A549 (cell line): ENCODE data around the gene ITGBL1. TPM values are rescaled to one million over a fixed set of nuclear protein-coding genes. Genes with fewer than 3 reads are reported as not detected.

Source experiments
- ATAC-seq, 2 experiments: fragments of 200-7000 bp in 1 of 2; fragments of >200 bp in 1 of 2; cut with Nextera tagmentation in 1 of 2; cut with Tn5 transposase in 1 of 2; 3 replicates each; pipeline versions ENCODE4 v1.8.0 to v1.9.1; 2018 to 2020; ENCODE audit warnings: mild to moderate bottlenecking in 1 of 2, moderate library complexity in 1 of 2
- CTCF ChIA-PET: fragments of 300-600 bp; sonication (Branson Sonifier 250); formaldehyde crosslinking; extraction: SDS; loops from one replicate; lab custom pipeline; 2021; ENCODE audit warnings: antibody characterized with exemption, inconsistent platforms; lab: Yijun Ruan, JAX
- POLR2A ChIA-PET: fragments of 350-600 bp; formaldehyde crosslinking; extraction: SDS; loops from one replicate; lab custom pipeline; 2021; ENCODE audit warnings: antibody characterized with exemption, inconsistent platforms; lab: Yijun Ruan, JAX
- DNase-seq, 2 experiments: peaks; one replicate each; pipeline versions ENCODE4 v3.0.0 to v3.0.0-alpha.2; 2011 to 2016; ENCODE audit warnings: low read depth in 1 of 2, low spot score in 1 of 2
- FAIRE-seq: peaks from 2 replicates; lab custom pipeline; 2011; peaks lifted over from hg19 to GRCh38; lab: Jason Lieb, UNC
- H3K27ac ChIP-seq, 2 experiments: fragments of >200 bp; sonication (Bioruptor Twin); formaldehyde crosslinking; 3 replicates each; pipeline ENCODE4 v1.5.1; 2016 to 2017
- H3K4me1 ChIP-seq: fragments of >200 bp; sonication (Bioruptor Twin); formaldehyde crosslinking; 3 replicates; pipeline ENCODE4 v1.6.1; 2016
- H3K4me2 ChIP-seq: fragments of >200 bp; sonication (Bioruptor Twin); formaldehyde crosslinking; 3 replicates; pipeline ENCODE4 v1.6.1; 2016
- H3K4me3 ChIP-seq: fragments of >200 bp; sonication (Bioruptor Twin); formaldehyde crosslinking; 3 replicates; pipeline ENCODE4 v1.5.1; 2016
- H3K9me3 ChIP-seq: fragments of >200 bp; sonication (Bioruptor Twin); formaldehyde crosslinking; 3 replicates; pipeline ENCODE4 v1.6.1; 2016
- CBX2 ChIP-seq: fragments of 200-600 bp; sonication (generic); IDR thresholded peaks from 2 replicates; pipeline ENCODE4 v1.6.1; 2016; ENCODE audit warnings: low read depth, mild to moderate bottlenecking, borderline replicate concordance
- CEBPB ChIP-seq, 2 experiments: fragments of >200 bp in 1 of 2; sonication (Bioruptor Twin) in 1 of 2; formaldehyde crosslinking in 1 of 2; IDR thresholded peaks; 2 replicates each; pipeline ENCODE4 v1.6.1; 2012 to 2016
- EHF ChIP-seq: fragments of 250-450 bp; sonication (Bioruptor Pico); IDR thresholded peaks from 2 replicates; pipeline ENCODE4 v1.5.0; 2020; ENCODE audit warnings: mild to moderate bottlenecking
- EP300 ChIP-seq, 2 experiments: fragments of >200 bp; sonication (Bioruptor Twin); formaldehyde crosslinking; IDR thresholded peaks; 2 replicates in 1 of 2; 3 replicates in 1 of 2; pipeline ENCODE4 v1.6.1; 2016 to 2017
- FOSB ChIP-seq: fragments of 250-450 bp; sonication (Bioruptor Pico); IDR thresholded peaks from 2 replicates; pipeline ENCODE4 v1.5.0; 2020; ENCODE audit warnings: mild to moderate bottlenecking, moderate library complexity
- FOXS1 ChIP-seq: fragments of 250-450 bp; sonication (Bioruptor Pico); IDR thresholded peaks from 2 replicates; pipeline ENCODE4 v1.5.0; 2020; ENCODE audit warnings: mild to moderate bottlenecking, moderate library complexity
- HDAC2 ChIP-seq: fragments of 200-600 bp; sonication (generic); IDR thresholded peaks from 2 replicates; pipeline ENCODE4 v1.6.1; 2016
- HEYL ChIP-seq: fragments of 250-450 bp; sonication (Bioruptor Pico); IDR thresholded peaks from 2 replicates; pipeline ENCODE4 v1.8.0; 2021; ENCODE audit warnings: mild to moderate bottlenecking, moderate library complexity
- MAZ ChIP-seq: fragments of 150-350 bp; IDR thresholded peaks from 2 replicates; pipeline ENCODE4 v1.6.1; 2014; ENCODE audit warnings: antibody characterized with exemption, low read depth, low read length, borderline replicate concordance
- MYC ChIP-seq: IDR thresholded peaks from 2 replicates; pipeline ENCODE4 v1.6.1; 2012; ENCODE audit warnings: mild to moderate bottlenecking, inconsistent platforms, low read length, improper control_type of control experiment, borderline replicate concordance
- NFE2L2 ChIP-seq: fragments of 150-350 bp; conservative IDR thresholded peaks from 2 replicates; pipeline ENCODE4 v1.6.1; 2014; ENCODE audit warnings: low read length
- PHF8 ChIP-seq: fragments of 200-600 bp; sonication (generic); IDR thresholded peaks from 2 replicates; pipeline ENCODE4 v1.6.1; 2016; ENCODE audit warnings: low read depth, mild to moderate bottlenecking, antibody characterized with exemption, moderate library complexity, borderline replicate concordance
- POLR2A ChIP-seq: IDR thresholded peaks from 2 replicates; pipeline ENCODE4 v1.6.1; 2012; ENCODE audit warnings: mild to moderate bottlenecking, low read length
- POLR2AphosphoS2 ChIP-seq: conservative IDR thresholded peaks from 2 replicates; pipeline ENCODE4 v1.6.1; 2012; ENCODE audit warnings: low read length, improper control_type of control experiment, inconsistent platforms
- RAD21 ChIP-seq, 2 experiments: fragments of >200 bp in 1 of 2; sonication (Bioruptor Twin) in 1 of 2; formaldehyde crosslinking in 1 of 2; IDR thresholded peaks in 1 of 2; conservative IDR thresholded peaks in 1 of 2; 2 replicates in 1 of 2; 3 replicates in 1 of 2; pipeline ENCODE4 v1.6.1; 2012 to 2018; ENCODE audit warnings: inconsistent platforms in 1 of 2
- RARB ChIP-seq: fragments of 250-450 bp; sonication (Bioruptor Pico); IDR thresholded peaks from 2 replicates; pipeline ENCODE4 v1.8.0; 2021; ENCODE audit warnings: mild to moderate bottlenecking, moderate library complexity
- RCOR1 ChIP-seq: fragments of 150-350 bp; IDR thresholded peaks from 2 replicates; pipeline ENCODE4 v1.6.1; 2014; ENCODE audit warnings: antibody characterized with exemption, low read length, low read depth
- SMC3 ChIP-seq: fragments of >200 bp; sonication (Bioruptor Twin); formaldehyde crosslinking; IDR thresholded peaks from 3 replicates; pipeline ENCODE4 v1.6.1; 2018; ENCODE audit warnings: inconsistent platforms
- ZFP36 ChIP-seq: fragments of 450-650 bp; IDR thresholded peaks from 2 replicates; pipeline ENCODE4 v1.6.1; 2014; ENCODE audit warnings: borderline replicate concordance; ENCODE audit not compliant: partially characterized antibody
- ZSCAN20 ChIP-seq: fragments of 250-450 bp; sonication (Bioruptor Pico); IDR thresholded peaks from 2 replicates; pipeline ENCODE4 v1.8.0; 2022; ENCODE audit warnings: mild to moderate bottlenecking, moderate library complexity
- WGBS: methylation state at CpG from one replicate; pipeline ENCODE4 v1.1.6; 2017; ENCODE audit errors: missing lambda C conversion rate; 5-methylcytosine and 5-hydroxymethylcytosine counted together
- polyA plus RNA-seq, 4 experiments: library from polyadenylated mRNA; depleted of rRNA in 3 of 4; stranded (reverse); fragments of >200 nt; fragmentation: RNase III in 1 of 4; extraction: RNeasy Plus Mini Kit Qiagen cat#74134 plus additional on column Dnase treatment in 1 of 4; gene quantifications; 2 replicates in 3 of 4; 3 replicates in 1 of 4; pipeline ENCODE4 v1.2.3, GENCODE V29; 2011 to 2017
- TF ChIP-seq, protein P1 (sequence below): IDR thresholded peaks from 2 replicates; pipeline ENCODE4 v1.6.1; 2012
- TF ChIP-seq, protein P2 (sequence below): fragments of 150-350 bp; IDR thresholded peaks from 2 replicates; pipeline ENCODE4 v1.6.1; 2014; ENCODE audit warnings: low read depth, mild to moderate bottlenecking, low read length
- TF ChIP-seq, protein P3 (sequence below): fragments of 200-600 bp; sonication (generic); IDR thresholded peaks from 2 replicates; pipeline ENCODE4 v1.6.1; 2016; ENCODE audit warnings: antibody characterized with exemption, mild to moderate bottlenecking, moderate library complexity

The ITGBL1 gene
- polyA plus RNA-seq, 2 of the 4 experiments (the other 2 are of a cell fraction): 0.40 to 1.3 TPM

DNA sequence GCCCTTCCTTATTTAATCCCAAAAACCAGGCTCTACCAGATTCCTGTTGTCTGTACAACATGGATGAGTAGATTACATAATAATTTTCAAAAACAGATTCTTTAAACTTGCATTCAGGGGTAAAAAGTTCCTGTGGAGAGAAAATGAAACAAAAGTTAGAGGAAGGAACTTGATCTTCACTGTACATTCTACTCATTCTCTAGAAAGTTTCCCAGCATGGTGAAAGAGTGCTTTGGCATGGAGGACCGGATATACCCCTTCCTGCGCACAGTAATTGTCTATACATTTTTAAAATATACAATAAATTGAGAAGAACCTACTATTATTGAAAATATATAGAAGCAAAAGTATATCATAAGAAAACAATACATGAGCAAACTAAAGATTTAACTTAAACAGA lies 274.2 kb downstream of the ITGBL1 start:
- no peak for DNase-seq
- H3K4me1 ChIP-seq: no peaks in the 10 kb centered on the region
- no peaks in the 10 kb centered on the region for H3K9me3 ChIP-seq
- POLR2A ChIA-PET: no interaction called here
- no peak for FAIRE-seq
- H3K4me3 ChIP-seq: no peak overlapping the region
- no peak for ATAC-seq
- no peak overlapping the region for H3K27ac ChIP-seq
- CTCF ChIA-PET: no interaction called here
- no peak for TF ChIP-seq CBX2
- no peak for TF ChIP-seq ZSCAN20 (CRISPR knock-in tag)
- no peak for TF ChIP-seq POLR2A
- TF ChIP-seq RCOR1: no peak
- TF ChIP-seq HEYL (CRISPR knock-in tag): no peak
- TF ChIP-seq MAZ: no peak
- no peak for TF ChIP-seq POLR2AphosphoS2
- H3K4me2 ChIP-seq: no peak overlapping the region
- 80% methylated on average over 2 of the region's 2 CpGs for WGBS

DNA sequence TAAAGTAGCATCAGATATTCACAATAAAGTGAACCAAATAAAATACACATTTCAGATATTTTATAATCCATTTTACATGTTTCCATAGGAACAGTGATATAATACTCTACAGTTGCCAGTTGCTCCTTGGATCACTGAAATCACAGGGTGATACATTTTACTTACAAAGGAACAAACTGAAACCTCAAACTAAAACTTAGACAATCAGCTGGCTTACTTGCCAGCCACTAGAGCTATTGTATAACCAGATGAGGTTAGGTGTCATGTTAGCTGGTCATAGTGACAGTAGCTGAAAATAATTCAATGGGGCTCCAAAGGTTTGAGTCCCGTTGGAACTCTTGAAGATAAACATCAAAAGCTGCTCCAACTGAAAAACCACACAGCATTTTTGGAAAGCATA lies 274.6 kb downstream of the ITGBL1 start:
- 56% methylated on average over 1 of the region's 1 CpG for WGBS
- no peak for DNase-seq
- ATAC-seq: no peak
- TF ChIP-seq FOSB: no peak
- TF ChIP-seq PHF8: no peak
- no peak for TF ChIP-seq RARB (CRISPR knock-in tag)
- TF ChIP-seq, protein P1, sequence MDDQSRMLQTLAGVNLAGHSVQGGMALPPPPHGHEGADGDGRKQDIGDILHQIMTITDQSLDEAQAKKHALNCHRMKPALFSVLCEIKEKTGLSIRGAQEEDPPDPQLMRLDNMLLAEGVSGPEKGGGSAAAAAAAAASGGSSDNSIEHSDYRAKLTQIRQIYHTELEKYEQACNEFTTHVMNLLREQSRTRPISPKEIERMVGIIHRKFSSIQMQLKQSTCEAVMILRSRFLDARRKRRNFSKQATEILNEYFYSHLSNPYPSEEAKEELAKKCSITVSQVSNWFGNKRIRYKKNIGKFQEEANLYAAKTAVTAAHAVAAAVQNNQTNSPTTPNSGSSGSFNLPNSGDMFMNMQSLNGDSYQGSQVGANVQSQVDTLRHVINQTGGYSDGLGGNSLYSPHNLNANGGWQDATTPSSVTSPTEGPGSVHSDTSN: no peak
- no peak for TF ChIP-seq ZSCAN20 (CRISPR knock-in tag)
- no peak for TF ChIP-seq MYC
- TF ChIP-seq, protein P2, sequence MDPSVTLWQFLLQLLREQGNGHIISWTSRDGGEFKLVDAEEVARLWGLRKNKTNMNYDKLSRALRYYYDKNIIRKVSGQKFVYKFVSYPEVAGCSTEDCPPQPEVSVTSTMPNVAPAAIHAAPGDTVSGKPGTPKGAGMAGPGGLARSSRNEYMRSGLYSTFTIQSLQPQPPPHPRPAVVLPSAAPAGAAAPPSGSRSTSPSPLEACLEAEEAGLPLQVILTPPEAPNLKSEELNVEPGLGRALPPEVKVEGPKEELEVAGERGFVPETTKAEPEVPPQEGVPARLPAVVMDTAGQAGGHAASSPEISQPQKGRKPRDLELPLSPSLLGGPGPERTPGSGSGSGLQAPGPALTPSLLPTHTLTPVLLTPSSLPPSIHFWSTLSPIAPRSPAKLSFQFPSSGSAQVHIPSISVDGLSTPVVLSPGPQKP: no peak
- TF ChIP-seq EP300 (IDR thresholded peaks at IDR 0.05): no peak
- TF ChIP-seq HDAC2: no peak
- no peak for TF ChIP-seq SMC3
- no peak for TF ChIP-seq NFE2L2
- no peak for TF ChIP-seq CEBPB (IDR thresholded peaks at IDR 0.05)
- no peak for TF ChIP-seq EHF (CRISPR knock-in tag)
- no peak for TF ChIP-seq RAD21 (conservative IDR thresholded peaks at IDR 0.05 in 1 of 2, IDR thresholded peaks at IDR 0.05 in 1 of 2)
- no peak for TF ChIP-seq FOXS1
- TF ChIP-seq, all 56 proteins: peak for 0
- no peak overlapping the region for H3K4me3 ChIP-seq
- no peaks in the 10 kb centered on the region for H3K4me1 ChIP-seq
- POLR2A ChIA-PET: no interaction called here
- CTCF ChIA-PET: no interaction called here
- no peaks in the 10 kb centered on the region for H3K9me3 ChIP-seq
- FAIRE-seq: no peak
- no peak overlapping the region for H3K4me2 ChIP-seq
- no peak overlapping the region for H3K27ac ChIP-seq

DNA sequence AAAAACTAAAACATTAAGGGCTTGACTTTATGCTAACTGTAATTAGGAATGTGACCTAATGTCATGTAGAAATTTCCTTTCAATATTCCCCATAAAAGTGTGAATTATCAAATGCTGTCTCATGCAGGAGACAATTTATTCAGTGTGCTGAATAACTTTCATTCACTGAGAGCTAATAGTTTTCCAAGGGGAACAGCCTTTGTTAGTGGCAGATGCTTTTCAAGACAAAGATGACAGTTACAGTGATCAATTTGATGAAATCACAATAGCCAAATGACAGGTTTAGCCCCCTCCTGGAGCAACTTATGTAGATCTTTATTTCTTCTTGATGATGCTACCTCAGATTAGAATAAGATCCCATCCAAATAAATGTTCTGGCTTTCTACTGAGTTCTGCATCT lies 275.5 kb downstream of the ITGBL1 start:
- ATAC-seq: no peak
- POLR2A ChIA-PET: no interaction called here
- Histone ChIP-seq H3K27ac (no peak overlapping the region), H3K9me3 (no peaks in the 10 kb centered on the region), H3K4me3 (no peak overlapping the region), H3K4me1 (no peaks in the 10 kb centered on the region), H3K4me2 (no peak overlapping the region)
- FAIRE-seq: no peak
- TF ChIP-seq PHF8 (no peak), ZFP36 (no peak), MYC (no peak), MAZ (no peak), NFE2L2 (no peak), RCOR1 (no peak), POLR2AphosphoS2 (no peak)
- TF ChIP-seq, protein P3, sequence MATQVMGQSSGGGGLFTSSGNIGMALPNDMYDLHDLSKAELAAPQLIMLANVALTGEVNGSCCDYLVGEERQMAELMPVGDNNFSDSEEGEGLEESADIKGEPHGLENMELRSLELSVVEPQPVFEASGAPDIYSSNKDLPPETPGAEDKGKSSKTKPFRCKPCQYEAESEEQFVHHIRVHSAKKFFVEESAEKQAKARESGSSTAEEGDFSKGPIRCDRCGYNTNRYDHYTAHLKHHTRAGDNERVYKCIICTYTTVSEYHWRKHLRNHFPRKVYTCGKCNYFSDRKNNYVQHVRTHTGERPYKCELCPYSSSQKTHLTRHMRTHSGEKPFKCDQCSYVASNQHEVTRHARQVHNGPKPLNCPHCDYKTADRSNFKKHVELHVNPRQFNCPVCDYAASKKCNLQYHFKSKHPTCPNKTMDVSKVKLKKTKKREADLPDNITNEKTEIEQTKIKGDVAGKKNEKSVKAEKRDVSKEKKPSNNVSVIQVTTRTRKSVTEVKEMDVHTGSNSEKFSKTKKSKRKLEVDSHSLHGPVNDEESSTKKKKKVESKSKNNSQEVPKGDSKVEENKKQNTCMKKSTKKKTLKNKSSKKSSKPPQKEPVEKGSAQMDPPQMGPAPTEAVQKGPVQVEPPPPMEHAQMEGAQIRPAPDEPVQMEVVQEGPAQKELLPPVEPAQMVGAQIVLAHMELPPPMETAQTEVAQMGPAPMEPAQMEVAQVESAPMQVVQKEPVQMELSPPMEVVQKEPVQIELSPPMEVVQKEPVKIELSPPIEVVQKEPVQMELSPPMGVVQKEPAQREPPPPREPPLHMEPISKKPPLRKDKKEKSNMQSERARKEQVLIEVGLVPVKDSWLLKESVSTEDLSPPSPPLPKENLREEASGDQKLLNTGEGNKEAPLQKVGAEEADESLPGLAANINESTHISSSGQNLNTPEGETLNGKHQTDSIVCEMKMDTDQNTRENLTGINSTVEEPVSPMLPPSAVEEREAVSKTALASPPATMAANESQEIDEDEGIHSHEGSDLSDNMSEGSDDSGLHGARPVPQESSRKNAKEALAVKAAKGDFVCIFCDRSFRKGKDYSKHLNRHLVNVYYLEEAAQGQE: no peak
- no peak for DNase-seq
- CTCF ChIA-PET: no interaction called here
